ENCODE results near the gene CD300LG. TPM values are rescaled to one million over a fixed set of nuclear protein-coding genes. Genes with fewer than 3 reads are reported as not detected.
A peak's percentile ranks its signal among the peaks of the same experiment; 100 is the strongest.

The CD300LG gene
- total and polyA plus RNA-seq, 2 experiments from 2014 or later = not detected

GRCh38 chr17:43845766-43846165, 1.2 kb upstream of the CD300LG start (continued):
- no peak for TF ChIP-seq STAT1 (IDR thresholded peaks at IDR 0.05; ENCODE audit: unreplicated experiment)
- TF ChIP-seq NANOG (IDR thresholded peaks at IDR 0.05; ENCODE audit: borderline replicate concordance) = no peak
- no peak for TF ChIP-seq CTCF (conservative IDR thresholded peaks at IDR 0.05; ENCODE audit: low read depth in 2 of 2)

GRCh38 chr17:43846221-43846712, 709 bp upstream of the CD300LG start:
- Mint-ChIP-seq H3K4me3 (no peak overlapping the region), H3K36me3 (ENCODE audit: low read depth) (no peaks in the 10 kb centered on the region), H3K9me3 (no peaks in the 10 kb centered on the region), H3K27me3 (ENCODE audit: insufficient read depth, low read depth, poor library complexity) (peaks cover 3% of the 10 kb centered on the region), H3K27ac (no peak overlapping the region), H3K4me1 (peaks cover 18% of the 10 kb centered on the region)
- H3K4me2 ChIP-seq = peak overlapping the region; percentile 78
- H3F3A ChIP-seq (replicated peaks; ENCODE audit: low read depth) = no peaks in the 10 kb centered on the region
- H3K36me3 ChIP-seq (ENCODE audit: insufficient read depth) = no peaks in the 10 kb centered on the region
- H3K4me1 ChIP-seq (ENCODE audit: insufficient read depth) = peaks cover 11% of the 10 kb centered on the region; the same call in 1 of the 2 replicates
- H3K79me2 ChIP-seq (replicated peaks; ENCODE audit: insufficient read depth) = no peaks in the 10 kb centered on the region
- TF ChIP-seq CTCF (conservative IDR thresholded peaks at IDR 0.05; ENCODE audit: low read depth in 2 of 2) (peak; percentile 92 to 97), STAT1 (IDR thresholded peaks at IDR 0.05; ENCODE audit: unreplicated experiment) (no peak), CREB1 (CRISPR knock-in tag; IDR thresholded peaks at IDR 0.05; ENCODE audit: low read depth) (0 out of 2 replicates have a peak, but pooled peaks have one; percentile 12)
- H3K9me2 ChIP-seq (ENCODE audit: insufficient read depth) = no peaks in the 10 kb centered on the region
- H3K4me3 ChIP-seq = peak overlapping the region; percentile 50
- H2AFZ ChIP-seq = no peak overlapping the region
- H3K27me3 ChIP-seq (ENCODE audit: insufficient read depth) = peaks cover 10% of the 10 kb centered on the region; the same call in 1 of the 2 replicates
- no peaks in the 10 kb centered on the region for H4K20me1 ChIP-seq (replicated peaks; ENCODE audit: insufficient read depth)
- DNase-seq (ENCODE audit: low spot score) (peak; percentile 93), ATAC-seq (peak; percentile 97)
- H3K27ac ChIP-seq (ENCODE audit: low read depth) = no peak overlapping the region

- no peak overlapping the region for H3K4me3 ChIP-seq
- H3K27ac ChIP-seq (ENCODE audit: low read depth) = no peak overlapping the region
- peaks cover 18% of the 10 kb centered on the region for H3K4me1 Mint-ChIP-seq
- H2AFZ ChIP-seq = no peak overlapping the region
- peaks cover 11% of the 10 kb centered on the region; the same call in 1 of the 2 replicates for H3K4me1 ChIP-seq (ENCODE audit: insufficient read depth)
- no peak overlapping the region for H3K4me2 ChIP-seq
- H3K27me3 ChIP-seq (ENCODE audit: insufficient read depth) = peaks cover 10% of the 10 kb centered on the region; the same call in 1 of the 2 replicates
- H3K9me3 Mint-ChIP-seq = no peaks in the 10 kb centered on the region
- H3K36me3 Mint-ChIP-seq (ENCODE audit: low read depth) = no peaks in the 10 kb centered on the region
- H3K27ac Mint-ChIP-seq = no peak overlapping the region
- no peak overlapping the region for H3K4me3 Mint-ChIP-seq
- no peaks in the 10 kb centered on the region for H4K20me1 ChIP-seq (replicated peaks; ENCODE audit: insufficient read depth)
- no peak for ATAC-seq
- DNase-seq (ENCODE audit: low spot score) = no peak
- H3K27me3 Mint-ChIP-seq (ENCODE audit: insufficient read depth, low read depth, poor library complexity) = peaks cover 5% of the 10 kb centered on the region
- H3K36me3 ChIP-seq (ENCODE audit: insufficient read depth) = no peaks in the 10 kb centered on the region
- H3K79me2 ChIP-seq (replicated peaks; ENCODE audit: insufficient read depth) = no peaks in the 10 kb centered on the region
- no peaks in the 10 kb centered on the region for H3F3A ChIP-seq (replicated peaks; ENCODE audit: low read depth)
- H3K9me2 ChIP-seq (ENCODE audit: insufficient read depth) = no peaks in the 10 kb centered on the region
- no peak for TF ChIP-seq ETS1 (IDR thresholded peaks at IDR 0.05)
- TF ChIP-seq NANOG (IDR thresholded peaks at IDR 0.05; ENCODE audit: borderline replicate concordance) = no peak
- TF ChIP-seq REST (IDR thresholded peaks at IDR 0.05; ENCODE audit: unreplicated experiment) = no peak
- no peak for TF ChIP-seq STAT1 (IDR thresholded peaks at IDR 0.05; ENCODE audit: unreplicated experiment)
- TF ChIP-seq CREB1 (CRISPR knock-in tag; IDR thresholded peaks at IDR 0.05; ENCODE audit: low read depth) = no peak
- no peak for TF ChIP-seq EZH2 (IDR thresholded peaks at IDR 0.05; ENCODE audit: low read depth, unreplicated experiment)
- no peak for TF ChIP-seq EZH2phosphoT487 (IDR thresholded peaks at IDR 0.05; ENCODE audit: unreplicated experiment)
- TF ChIP-seq ZNF114 (CRISPR knock-in tag; IDR thresholded peaks at IDR 0.05) = no peak
- TF ChIP-seq POLR2AphosphoS5 (IDR thresholded peaks at IDR 0.05; ENCODE audit: low read depth) = no peak
- TF ChIP-seq CTCF (conservative IDR thresholded peaks at IDR 0.05; ENCODE audit: low read depth in 2 of 2) = no peak
These were observed 1.6 kb downstream of the CD300LG start for GRCh38 chr17:43848601-43849000.

All from GM23338 (cell line).